HL-60 (cell line): ENCODE data around the gene SLC38A10.

Source experiments
- DNase-seq, 2 experiments: peaks; one replicate each; pipeline ENCODE4 v3.0.0-alpha.2; 2010 to 2020; ENCODE audit warnings: low read depth in 1 of 2, low spot score in 1 of 2
- H3K27ac ChIP-seq: fragments of 250-450 bp; sonication (Bioruptor Pico); replicated peaks from 2 replicates; pipeline ENCODE4 v1.5.1; 2020; ENCODE audit warnings: mild to moderate bottlenecking, moderate library complexity
- H3K27me3 ChIP-seq: fragments of 250-450 bp; sonication (Bioruptor Pico); 2 replicates; pipeline ENCODE4 v1.5.1; 2021; ENCODE audit warnings: mild to moderate bottlenecking, moderate library complexity; ENCODE audit not compliant: insufficient read depth, poor library complexity, severe bottlenecking
- H3K4me3 ChIP-seq: replicated peaks from 2 replicates; pipeline ENCODE4 v1.5.1; 2011; ENCODE audit warnings: mild to moderate bottlenecking, control low read depth, low read length; ENCODE audit not compliant: insufficient read depth
- GABPA ChIP-seq: IDR thresholded peaks from 2 replicates; pipeline ENCODE4 v1.6.1; 2012; ENCODE audit warnings: low read depth
- POLR2AphosphoS5 ChIP-seq: IDR thresholded peaks from 2 replicates; pipeline ENCODE4 v1.6.1; 2012; ENCODE audit warnings: low read depth
- SPI1 ChIP-seq: IDR thresholded peaks from 2 replicates; pipeline ENCODE4 v1.6.1; 2012; ENCODE audit warnings: low read depth, mild to moderate bottlenecking, borderline replicate concordance
- TF ChIP-seq, protein P1 (sequence below): IDR thresholded peaks from one replicate; pipeline ENCODE4 v1.5.1; 2011; ENCODE audit warnings: low read length, control low read depth, inconsistent platforms; ENCODE audit not compliant: insufficient read depth
- TF ChIP-seq, protein P2 (sequence below): IDR thresholded peaks from 2 replicates; pipeline ENCODE4 v1.6.1; 2012; ENCODE audit warnings: low read depth; ENCODE audit not compliant: insufficient replicate concordance

SLC38A10 gene

DNA sequence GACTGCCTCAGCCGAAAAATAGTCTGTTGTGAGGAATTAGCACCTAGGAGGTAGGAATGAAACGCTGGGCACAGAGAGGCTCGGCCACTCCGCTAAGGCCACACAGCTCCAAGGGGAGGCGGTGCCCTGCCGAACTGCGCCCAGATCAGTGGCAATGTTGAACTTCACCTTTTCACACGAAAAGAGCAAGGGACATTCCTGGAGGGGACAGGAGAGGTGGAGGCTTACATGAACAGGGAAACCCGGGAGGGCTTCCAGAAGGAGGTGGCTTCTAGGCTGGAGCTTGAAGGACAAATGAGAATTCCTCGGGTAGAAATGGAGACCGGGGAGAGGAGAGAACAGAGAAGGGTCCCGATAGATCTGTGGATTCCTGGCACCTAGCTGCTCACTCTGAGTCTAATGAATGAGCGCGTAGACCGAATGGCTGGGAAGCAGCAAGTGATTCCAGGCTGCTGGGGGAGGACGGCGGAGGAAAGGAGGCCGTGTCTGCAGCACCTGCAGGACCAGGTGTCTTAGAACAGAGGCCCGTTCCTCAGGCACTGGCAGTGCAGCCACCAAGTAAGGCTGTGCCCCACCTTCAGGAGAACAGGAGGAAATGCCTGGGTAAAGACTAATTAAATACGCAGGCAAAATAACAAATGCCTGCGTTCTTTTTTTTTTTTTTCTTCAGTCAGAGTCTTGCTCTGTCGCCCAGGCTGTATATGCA is 722 bp upstream of the SLC38A10 start:
- Histone ChIP-seq H3K27me3 (no peaks in the 10 kb centered on the region), H3K4me3 (peak overlapping the region; percentile 86), H3K27ac (peak overlapping the region; percentile 96)
- DNase-seq, result peak in 1 of 2 experiments; percentile 75
- no peak for TF ChIP-seq GABPA
- TF ChIP-seq SPI1, result no peak
- TF ChIP-seq, protein P1, sequence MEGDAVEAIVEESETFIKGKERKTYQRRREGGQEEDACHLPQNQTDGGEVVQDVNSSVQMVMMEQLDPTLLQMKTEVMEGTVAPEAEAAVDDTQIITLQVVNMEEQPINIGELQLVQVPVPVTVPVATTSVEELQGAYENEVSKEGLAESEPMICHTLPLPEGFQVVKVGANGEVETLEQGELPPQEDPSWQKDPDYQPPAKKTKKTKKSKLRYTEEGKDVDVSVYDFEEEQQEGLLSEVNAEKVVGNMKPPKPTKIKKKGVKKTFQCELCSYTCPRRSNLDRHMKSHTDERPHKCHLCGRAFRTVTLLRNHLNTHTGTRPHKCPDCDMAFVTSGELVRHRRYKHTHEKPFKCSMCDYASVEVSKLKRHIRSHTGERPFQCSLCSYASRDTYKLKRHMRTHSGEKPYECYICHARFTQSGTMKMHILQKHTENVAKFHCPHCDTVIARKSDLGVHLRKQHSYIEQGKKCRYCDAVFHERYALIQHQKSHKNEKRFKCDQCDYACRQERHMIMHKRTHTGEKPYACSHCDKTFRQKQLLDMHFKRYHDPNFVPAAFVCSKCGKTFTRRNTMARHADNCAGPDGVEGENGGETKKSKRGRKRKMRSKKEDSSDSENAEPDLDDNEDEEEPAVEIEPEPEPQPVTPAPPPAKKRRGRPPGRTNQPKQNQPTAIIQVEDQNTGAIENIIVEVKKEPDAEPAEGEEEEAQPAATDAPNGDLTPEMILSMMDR, result peak; percentile 33
- TF ChIP-seq, protein P2, sequence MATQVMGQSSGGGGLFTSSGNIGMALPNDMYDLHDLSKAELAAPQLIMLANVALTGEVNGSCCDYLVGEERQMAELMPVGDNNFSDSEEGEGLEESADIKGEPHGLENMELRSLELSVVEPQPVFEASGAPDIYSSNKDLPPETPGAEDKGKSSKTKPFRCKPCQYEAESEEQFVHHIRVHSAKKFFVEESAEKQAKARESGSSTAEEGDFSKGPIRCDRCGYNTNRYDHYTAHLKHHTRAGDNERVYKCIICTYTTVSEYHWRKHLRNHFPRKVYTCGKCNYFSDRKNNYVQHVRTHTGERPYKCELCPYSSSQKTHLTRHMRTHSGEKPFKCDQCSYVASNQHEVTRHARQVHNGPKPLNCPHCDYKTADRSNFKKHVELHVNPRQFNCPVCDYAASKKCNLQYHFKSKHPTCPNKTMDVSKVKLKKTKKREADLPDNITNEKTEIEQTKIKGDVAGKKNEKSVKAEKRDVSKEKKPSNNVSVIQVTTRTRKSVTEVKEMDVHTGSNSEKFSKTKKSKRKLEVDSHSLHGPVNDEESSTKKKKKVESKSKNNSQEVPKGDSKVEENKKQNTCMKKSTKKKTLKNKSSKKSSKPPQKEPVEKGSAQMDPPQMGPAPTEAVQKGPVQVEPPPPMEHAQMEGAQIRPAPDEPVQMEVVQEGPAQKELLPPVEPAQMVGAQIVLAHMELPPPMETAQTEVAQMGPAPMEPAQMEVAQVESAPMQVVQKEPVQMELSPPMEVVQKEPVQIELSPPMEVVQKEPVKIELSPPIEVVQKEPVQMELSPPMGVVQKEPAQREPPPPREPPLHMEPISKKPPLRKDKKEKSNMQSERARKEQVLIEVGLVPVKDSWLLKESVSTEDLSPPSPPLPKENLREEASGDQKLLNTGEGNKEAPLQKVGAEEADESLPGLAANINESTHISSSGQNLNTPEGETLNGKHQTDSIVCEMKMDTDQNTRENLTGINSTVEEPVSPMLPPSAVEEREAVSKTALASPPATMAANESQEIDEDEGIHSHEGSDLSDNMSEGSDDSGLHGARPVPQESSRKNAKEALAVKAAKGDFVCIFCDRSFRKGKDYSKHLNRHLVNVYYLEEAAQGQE, result no peak
- TF ChIP-seq POLR2AphosphoS5, result peak; percentile 42; the same call in 1 of the 2 replicates

DNA sequence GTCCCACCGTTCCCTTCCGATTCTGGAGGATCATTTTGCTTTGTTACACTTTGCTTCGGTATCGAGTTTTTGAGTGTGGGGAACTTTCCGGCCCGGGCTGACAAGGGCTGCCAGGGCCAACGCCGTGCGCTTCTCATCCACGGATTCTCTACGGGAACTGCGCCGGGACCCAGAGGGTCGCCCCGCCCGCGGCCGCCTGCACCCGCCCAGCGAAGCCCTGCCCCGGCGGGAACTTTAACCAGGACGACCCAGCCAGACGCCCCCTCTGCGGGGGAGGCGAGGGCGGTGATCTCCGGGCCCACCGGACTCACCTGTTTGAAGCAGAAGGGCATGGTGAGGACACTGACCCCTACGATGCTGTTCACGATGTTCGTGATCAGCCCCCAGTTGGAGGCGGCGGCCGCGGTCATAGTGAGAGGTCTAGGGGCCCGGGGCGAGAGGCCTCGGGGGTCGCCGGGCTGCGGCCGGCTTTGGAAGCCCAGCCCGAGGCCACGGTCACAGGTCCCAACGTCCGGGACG is 536 bp downstream of the SLC38A10 start:
- H3K27me3 ChIP-seq, result no peaks in the 10 kb centered on the region

GRCh38 chr17:81292450-81292849 is 2.7 kb downstream of the SLC38A10 start:
- H3K27me3 ChIP-seq, result no peaks in the 10 kb centered on the region
- TF ChIP-seq POLR2AphosphoS5 (no peak), SPI1 (no peak), GABPA (no peak)
- TF ChIP-seq, protein P1, result no peak
- TF ChIP-seq, protein P2, result no peak
- H3K4me3 ChIP-seq, result no peak overlapping the region
- no peak overlapping the region; the same call in 1 of the 2 replicates for H3K27ac ChIP-seq
- no peak for DNase-seq

More for the DNA sequence above, 536 bp downstream of the SLC38A10 start:
- TF ChIP-seq GABPA, result no peak
- H3K4me3 ChIP-seq, result peak overlapping the region; percentile 86
- peak overlapping the region; percentile 96 for H3K27ac ChIP-seq
- DNase-seq, result peak in 1 of 2 experiments; percentile 31

- Histone ChIP-seq H3K4me3 (no peak overlapping the region), H3K27ac (no peak overlapping the region), H3K27me3 (no peaks in the 10 kb centered on the region)
- DNase-seq, result peak in 1 of 2 experiments; percentile 72
- TF ChIP-seq, protein P1, result peak; percentile 46
- no peak for TF ChIP-seq GABPA
These were observed 3.4 kb downstream of the SLC38A10 start for GRCh38 chr17:81291662-81292061.
